ENCODE data around the gene YJU2.
"Not testable (repeated sequence)": the region's sequence is repeated elsewhere in the genome, so short reads cannot be mapped to it uniquely, and the experiment has no call there.

DNA sequence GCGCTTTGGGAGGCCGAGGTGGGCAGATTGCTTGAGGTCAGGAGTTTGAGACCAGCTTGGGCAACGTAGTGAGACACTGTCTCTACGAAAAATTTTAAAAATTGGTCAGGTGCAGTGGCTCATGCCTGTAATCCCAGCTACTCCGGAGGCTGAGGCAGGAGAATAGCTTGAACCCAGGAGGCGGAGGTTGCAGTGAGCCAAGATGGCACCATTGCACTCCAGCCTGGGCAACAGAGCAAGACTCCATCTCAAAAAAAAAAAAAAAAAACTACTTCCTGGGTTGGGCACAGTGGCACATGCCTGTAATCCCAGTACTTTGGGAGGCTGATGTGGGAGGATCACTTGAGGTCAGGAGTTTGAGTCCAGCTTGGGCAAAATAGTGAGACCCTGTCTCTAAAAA, 15.4 kb upstream of the YJU2 start:
- TF ChIP-seq EZH2 (IDR thresholded peaks at IDR 0.05; ENCODE audit: low read depth): not testable (repeated sequence)
- TF ChIP-seq, protein P1, sequence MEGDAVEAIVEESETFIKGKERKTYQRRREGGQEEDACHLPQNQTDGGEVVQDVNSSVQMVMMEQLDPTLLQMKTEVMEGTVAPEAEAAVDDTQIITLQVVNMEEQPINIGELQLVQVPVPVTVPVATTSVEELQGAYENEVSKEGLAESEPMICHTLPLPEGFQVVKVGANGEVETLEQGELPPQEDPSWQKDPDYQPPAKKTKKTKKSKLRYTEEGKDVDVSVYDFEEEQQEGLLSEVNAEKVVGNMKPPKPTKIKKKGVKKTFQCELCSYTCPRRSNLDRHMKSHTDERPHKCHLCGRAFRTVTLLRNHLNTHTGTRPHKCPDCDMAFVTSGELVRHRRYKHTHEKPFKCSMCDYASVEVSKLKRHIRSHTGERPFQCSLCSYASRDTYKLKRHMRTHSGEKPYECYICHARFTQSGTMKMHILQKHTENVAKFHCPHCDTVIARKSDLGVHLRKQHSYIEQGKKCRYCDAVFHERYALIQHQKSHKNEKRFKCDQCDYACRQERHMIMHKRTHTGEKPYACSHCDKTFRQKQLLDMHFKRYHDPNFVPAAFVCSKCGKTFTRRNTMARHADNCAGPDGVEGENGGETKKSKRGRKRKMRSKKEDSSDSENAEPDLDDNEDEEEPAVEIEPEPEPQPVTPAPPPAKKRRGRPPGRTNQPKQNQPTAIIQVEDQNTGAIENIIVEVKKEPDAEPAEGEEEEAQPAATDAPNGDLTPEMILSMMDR (conservative IDR thresholded peaks at IDR 0.05): not testable (repeated sequence)

Measured in PC-9 (cell line).